ENCODE measurements around the gene C1orf50. TPM values are rescaled to one million over a fixed set of nuclear protein-coding genes. Genes with fewer than 3 reads are reported as not detected.
"Not testable (repeated sequence)": the region's sequence is repeated elsewhere in the genome, so short reads cannot be mapped to it uniquely, and the experiment has no call there.

The C1orf50 gene
- polyA plus RNA-seq (ENCODE audit: insufficient read length in 4 of 4), result 10 to 100 TPM in 3 of 4 donors, 1 to 10 TPM in 1; 8.4 to 15.2 (median 12.6) TPM

DNA sequence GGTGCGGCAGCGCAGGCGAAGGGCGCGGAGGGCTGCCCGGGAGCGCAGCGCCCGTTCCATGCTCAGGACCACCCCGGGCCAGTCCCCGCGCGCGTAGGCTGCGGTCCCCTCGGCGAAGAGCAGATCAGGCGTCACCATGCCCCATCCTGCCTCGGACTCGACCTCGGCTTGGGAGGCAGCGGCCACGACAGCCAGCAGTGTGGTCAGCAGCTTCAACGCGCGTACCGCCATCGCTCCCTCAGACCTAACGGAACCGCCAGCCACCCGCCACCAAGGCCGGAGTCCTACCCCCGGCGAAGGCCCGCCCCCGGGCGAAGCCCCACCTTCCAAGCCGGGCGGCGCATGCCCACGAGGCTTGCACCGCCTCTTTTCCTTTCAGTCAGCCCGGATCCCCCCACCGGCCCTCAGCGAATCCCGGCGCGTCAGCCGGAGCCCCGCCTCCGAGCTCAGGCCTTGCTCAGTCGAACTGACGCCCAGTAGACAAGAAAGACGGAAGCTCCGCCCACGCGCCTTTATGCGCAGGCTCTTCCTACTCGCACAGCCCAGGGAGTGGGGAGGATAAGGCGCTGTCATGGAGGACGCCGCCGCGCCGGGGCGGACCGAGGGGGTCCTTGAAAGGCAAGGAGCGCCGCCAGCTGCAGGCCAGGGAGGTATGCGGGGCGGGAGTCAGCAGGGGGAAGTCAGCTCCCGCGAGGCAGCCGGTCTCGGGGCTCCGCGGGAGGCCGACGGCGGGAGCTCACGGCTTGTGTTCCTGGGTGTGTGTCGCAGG, at the start of gene C1orf50, which contains the start of gene P3H1:
TSS of gene C1orf50 (plus strand) at position 509 of the 769 bp plus-strand sequence. CDS start at position 572, 63 bp downstream.
TSS of gene P3H1 (minus strand) at position 288 of the 769 bp plus-strand sequence. CDS start at position 231, 57 bp downstream.
- DNase-seq (ENCODE audit: low read depth in 4 of 4, low spot score in 2 of 4), result peak; percentile 95 to 99 (median 98)

DNA sequence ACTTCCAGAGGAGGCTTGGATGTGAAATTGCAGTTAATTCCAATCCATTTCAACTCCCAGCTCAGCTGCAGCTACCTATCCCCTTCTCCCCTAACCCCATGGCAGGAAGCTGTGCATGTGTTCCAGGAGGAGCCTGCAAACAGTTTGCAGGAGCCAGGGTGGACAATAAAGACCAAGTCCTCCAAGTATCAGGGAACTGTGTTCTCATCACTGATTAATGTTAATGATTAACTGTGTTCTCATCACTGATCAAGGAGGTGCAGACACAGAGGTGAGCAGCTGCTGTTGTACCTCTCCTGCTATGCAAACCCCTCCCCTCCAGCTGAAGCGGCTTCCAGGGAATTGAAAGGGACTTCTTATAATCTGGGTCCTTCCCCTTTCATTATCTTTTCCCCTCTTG, 46.2 kb upstream of the C1orf50 start:
- DNase-seq (ENCODE audit: low read depth in 4 of 4, low spot score in 2 of 4), result no peak

DNA sequence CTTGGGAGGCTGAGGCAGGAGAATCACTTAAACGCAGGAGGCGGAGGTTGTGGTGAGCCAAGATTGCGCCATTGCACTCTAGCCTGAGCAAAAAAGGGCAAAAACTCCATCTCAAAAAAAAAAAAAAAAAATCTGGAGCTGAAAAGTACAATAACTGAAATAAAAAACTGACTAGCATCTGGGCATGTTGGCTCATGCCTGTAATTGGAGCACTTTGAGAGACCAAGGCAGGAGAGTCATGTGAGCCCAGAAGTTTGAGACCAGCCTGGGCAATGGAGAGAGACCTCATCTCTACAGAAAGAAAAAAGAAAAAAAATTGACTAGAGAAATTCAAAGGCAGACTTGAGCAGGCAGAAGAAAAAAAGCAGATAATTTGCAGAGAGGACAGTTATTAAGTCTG, 45.1 kb upstream of the C1orf50 start:
- no peak for DNase-seq (ENCODE audit: low read depth in 4 of 4, low spot score in 2 of 4)

DNA sequence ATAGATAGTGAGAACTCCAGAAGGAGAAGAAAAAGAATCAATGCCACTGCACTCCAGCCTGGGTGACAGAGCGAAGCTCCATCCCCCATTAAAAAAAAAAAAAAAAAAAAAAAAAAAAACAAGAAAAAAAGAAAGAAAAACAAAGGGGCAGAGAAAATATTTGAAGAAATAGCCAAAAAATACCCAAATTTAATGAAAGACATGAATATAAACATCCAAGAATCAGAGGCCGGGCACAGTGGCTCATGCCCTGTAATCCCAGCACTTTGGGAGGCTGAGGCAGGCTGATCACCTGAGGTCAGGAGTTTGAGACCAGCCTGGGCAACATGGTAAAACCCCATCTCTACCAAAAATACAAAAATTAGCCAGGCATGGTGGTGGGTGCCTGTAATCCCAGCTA, 44.6 kb upstream of the C1orf50 start:
- not testable (repeated sequence) for DNase-seq (ENCODE audit: low read depth in 4 of 4, low spot score in 2 of 4)

DNA sequence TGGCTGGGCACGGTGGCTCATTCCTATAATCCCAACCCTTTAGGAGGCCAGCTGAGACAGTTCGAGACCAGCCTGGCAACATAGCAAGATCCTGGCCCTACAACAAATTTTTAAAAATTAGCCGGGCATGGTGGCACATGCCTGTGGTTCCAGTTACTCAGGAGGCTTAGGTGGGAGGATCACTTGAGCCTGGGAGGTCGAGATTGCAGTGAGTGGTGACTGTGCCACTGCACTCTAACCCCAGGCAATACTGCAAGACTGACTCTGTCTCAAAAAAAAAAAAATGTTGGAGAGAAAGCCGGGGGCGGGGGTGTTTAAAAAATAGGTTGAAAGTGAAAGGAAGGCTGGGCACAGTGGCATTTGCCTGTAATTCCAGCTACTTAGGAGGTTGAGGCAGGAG, 43.5 kb upstream of the C1orf50 start:
- DNase-seq (ENCODE audit: low read depth in 4 of 4, low spot score in 2 of 4), result no peak

DNA sequence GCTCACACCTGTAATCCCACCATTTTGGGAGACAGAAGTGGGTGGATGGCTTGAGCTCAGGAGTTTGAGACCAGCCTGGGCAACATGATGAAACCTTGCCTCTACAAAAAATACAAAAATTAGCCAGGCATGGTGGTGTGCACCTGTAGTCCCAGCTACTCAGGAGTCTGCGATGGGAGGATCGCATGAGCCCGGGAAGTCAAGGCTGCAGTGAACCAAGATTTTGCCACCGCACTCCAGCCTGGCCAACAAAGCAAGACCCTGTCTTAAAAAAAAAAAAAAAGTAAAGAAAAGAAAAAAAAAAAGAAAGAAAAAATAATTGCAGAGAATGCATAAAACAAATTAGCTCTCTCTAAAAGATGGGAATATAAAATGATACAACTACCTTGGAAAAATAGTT, 41.2 kb upstream of the C1orf50 start:
- DNase-seq (ENCODE audit: low read depth in 4 of 4, low spot score in 2 of 4), result not testable (repeated sequence)

DNA sequence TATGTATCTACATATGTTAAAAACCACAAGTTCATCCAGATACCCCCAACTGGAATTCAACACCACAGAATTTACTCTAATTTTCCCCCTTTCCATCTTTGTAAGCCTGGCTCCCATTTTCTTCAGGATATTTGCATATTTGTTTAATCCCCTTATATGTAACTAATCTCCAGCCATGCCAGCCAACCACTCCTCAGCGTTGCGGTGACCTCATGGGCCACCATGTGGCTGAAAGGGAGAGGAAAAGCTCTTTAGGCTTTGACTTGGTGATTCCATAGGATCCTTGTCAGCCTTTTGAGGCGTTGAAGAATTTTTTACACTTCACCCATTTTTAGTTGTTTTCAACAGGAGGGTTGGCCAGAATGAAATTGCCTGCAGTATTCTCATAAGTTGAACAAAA, 37.0 kb upstream of the C1orf50 start:
- DNase-seq (ENCODE audit: low read depth in 4 of 4, low spot score in 2 of 4), result no peak

DNA sequence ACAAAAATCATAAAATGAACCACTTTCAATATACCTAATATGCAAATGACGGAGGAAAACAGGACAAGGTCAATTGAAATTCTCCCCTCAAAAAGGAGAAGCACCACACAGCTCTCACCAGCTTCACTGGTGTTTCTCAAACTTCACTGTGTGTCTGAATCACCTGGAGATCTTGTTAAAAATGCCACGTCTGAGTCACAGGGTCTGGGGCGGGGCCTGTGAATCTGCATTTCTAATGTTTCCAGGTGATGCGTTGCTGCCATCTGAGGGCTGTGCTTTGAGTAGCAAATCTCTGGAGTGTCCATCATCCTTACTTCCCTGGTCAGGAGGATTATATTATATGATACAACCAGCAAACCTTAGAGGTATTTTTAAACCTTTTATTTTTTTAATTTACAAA, 36.1 kb upstream of the C1orf50 start:
- no peak for DNase-seq (ENCODE audit: low read depth in 4 of 4, low spot score in 2 of 4)

DNA sequence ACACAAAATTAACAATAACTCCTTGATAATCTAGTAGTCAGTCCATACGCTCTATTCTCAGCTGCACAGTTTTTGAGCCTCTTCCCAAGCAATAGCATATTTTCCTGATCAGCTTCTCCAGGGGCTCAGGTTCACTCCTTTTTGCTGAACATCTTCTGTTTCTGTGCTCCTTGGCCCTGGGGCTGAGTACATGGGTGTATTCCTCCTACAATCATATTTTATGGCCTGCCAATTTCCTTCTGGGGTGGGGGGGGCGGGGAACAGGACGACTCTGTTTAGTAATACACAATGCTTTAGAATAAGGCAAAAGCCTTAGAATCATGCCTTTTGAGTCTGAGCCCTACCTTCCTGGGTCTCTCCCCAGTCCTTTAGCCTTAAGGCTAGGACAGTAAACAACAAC, 35.5 kb upstream of the C1orf50 start:
- DNase-seq (ENCODE audit: low read depth in 4 of 4, low spot score in 2 of 4), result no peak

DNA sequence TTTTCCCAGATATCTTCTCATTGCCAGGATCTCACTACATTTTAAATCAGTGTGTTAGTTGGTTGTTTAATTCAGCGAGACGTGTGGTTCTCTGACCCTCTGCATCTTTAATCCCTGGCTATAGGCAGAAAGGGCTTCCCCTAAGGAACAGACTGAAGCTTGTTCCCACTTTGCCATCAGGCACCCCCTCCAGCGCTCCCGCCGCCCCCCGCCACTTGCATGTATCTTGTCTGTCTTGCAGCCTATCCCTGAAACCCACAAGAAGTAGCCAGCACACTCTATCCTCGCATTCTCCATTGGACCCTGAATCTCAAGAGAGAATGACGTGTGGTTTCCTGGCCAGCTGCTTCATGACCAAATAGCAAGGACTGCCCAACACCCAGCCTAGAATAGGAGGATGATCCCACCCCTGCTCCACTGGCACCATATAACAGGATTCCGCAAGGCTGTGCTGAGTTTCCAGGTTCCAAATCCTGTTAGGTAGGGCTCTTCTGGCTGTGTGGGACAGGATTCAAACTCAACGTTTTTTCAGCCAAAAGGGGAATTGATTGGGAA, 34.8 kb upstream of the C1orf50 start:
- no peak for DNase-seq (ENCODE audit: low read depth in 4 of 4, low spot score in 2 of 4)

DNA sequence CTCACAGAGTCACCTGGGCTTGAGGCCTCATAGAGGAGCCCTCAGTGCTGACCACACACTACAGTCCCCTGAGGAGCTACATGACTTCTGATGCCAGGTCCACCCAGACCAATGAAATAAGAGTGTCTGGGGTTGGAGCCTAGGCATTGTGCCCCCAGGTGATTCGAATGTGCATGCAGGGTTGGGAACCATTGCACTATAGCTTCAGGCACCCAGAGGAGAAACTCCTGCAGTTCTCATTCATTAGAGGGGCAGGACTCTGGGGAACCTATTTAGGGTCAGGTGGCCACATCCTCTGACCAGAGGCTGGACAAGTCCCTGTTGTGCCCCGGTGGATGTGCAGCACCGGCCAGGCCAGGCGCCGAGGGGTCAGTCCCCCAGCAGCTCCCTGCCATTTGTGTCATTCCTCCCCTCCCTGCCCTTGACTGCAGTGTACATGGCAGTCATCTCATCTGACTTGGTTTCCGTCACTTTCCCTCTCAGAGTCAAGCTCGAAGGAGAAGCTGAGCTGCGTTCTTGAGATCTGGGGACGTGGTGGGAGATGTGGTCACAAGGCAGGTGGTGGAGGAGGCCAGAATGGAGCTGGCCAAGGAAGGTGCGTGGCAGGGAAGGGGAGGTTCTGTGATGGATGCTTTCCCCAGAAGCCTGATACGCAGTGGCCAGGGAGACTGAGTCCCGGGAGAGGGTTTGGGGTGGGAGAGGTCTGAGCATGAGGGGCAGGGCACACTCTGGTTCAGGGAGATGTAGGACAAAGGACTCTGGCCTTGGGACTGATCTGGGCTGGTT, 33.4 kb upstream of the C1orf50 start:
- no peak for DNase-seq (ENCODE audit: low read depth in 4 of 4, low spot score in 2 of 4)

DNA sequence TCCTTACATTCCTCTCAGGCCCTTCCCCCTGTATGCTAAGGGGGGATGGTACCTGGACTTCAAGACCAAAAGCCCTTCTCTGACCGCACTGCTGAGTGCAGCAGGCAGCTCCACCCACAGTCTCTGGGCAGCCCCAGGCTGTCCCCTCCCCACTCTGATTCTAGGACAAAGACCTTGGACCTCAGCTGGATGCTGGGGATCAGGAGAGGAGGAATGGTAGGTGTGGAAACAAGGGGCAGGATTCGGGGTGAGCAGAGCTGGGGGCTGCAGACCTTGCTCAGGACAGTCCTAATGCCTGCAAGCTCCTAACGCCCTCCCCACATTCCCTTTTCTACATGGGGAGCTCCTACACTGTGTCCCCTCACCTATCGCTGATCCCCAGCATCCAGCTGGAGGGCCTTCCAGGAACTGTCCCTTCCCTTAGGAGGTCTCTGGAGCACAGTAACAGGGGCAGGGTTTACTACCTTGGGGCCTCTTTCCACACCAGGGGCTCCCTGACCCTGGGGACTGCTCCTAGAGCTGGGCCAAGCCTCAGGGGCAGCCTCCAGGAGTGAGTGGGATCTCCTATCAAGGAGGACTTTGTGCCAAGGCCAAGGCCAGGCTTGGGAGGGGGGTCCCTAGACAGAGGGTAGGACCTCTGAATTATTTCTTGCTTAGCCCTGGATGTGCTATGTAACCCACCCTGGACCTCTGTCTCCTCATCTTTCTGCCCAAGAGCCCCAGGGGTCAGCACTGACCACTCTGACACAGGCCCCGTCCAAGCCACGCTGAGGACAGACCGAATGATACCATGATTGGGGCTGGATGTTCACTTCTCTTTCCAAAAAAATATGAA, 32.6 kb upstream of the C1orf50 start:
- no peak for DNase-seq (ENCODE audit: low read depth in 4 of 4, low spot score in 2 of 4)

DNA sequence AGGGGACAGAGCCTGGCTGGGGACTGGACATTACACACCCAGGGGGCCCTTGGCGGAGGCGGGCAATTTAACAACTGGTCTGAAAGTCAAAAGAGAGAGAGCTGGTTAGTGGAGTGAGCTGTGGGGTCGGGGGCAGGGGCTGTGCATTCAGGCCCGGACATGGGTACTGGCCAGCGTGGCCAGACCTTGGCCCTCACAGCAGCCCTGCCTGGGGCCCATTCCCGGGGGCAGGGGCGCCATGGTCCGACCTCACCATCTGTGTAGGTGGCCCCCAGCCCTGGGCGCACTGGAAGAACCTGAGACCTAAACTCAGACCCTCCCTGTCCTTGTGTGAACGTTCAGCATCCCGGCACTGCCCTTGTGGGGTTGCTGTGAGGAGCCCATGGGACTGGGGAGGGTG, 32.0 kb upstream of the C1orf50 start:
- no peak for DNase-seq (ENCODE audit: low read depth in 4 of 4, low spot score in 2 of 4)

DNA sequence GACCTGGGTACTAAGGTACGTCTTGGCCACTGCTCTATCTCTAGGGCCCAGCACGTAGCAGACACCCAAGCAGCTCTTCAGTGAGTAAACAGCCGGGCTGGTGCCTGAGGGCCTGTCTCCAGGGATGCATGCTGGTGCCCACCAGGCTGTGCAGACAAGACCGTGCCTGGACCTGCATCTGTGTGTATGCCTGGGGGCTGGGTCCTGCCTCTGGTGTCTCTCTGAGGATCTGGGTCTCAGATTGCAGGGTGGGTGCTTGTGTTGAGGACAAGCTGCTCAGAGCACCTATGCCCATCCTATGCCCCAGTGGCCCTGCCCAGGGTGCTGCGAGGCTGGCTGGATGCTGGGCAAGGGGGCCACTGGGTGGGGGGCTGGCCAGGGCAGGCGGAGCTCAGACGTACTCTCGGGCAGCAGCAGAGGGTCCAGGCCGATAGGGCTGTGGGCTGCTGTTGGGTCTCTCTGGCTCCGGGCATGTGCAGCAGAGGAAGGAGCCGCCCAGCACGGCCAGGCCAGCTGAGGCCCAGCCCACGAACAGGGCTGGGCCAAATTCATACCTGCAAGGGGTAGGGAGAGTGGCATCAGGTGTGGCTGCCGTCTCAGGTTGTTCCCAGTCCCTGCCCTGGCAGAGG, 31.5 kb upstream of the C1orf50 start:
- DNase-seq (ENCODE audit: low read depth in 4 of 4, low spot score in 2 of 4), result no peak

DNA sequence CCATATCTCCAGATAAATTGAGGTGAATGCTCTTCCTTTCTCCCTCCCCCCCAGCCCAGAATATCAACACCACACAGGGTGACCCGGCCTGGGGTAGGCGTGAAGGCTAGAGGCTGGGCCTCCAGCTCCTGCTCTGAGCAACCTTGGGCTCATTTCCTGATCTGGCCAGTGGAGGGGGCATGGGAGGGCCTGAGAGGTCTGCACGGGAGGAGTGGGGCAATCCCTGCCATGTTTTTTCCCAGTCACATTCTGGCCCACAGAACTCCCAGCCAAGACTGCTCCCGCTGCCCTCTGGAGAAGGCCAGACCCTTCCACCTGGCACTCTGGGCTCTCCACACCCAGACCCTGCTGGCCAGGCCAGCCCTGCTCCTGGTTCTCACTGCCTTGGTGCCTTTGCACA, 30.9 kb upstream of the C1orf50 start:
- DNase-seq (ENCODE audit: low read depth in 4 of 4, low spot score in 2 of 4), result no peak

DNA sequence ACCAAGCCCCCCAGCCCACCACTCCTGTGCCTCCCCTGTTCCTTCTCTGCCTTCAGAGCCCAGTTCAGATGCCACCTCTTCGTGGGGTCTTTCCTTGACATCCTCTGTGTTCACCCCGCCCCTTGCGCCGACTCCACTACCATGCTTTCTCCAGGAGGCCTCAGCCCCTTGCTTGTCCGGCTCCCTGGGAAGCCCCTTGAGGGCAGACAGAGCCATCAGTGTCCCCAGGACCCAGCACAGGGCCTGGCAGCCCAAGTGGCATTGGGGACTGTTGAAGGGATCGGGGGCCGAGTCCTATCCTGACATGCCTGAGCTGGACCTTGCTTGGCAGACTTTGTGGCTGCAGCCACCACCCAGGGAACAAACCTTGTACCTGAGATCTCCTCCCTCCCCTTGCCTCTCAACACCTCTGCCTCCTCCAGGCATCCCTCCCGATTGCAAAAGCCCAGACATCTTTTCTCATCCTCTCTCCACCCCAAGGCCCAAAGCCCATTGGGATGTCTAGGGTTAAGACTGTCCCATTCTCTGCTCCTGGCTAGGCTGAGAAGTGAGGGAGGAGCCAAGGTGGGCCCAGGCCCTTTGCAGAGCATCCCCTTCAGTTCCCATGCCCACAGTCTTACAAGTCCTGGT, 30.4 kb upstream of the C1orf50 start:
- no peak for DNase-seq (ENCODE audit: low read depth in 4 of 4, low spot score in 2 of 4)

DNA sequence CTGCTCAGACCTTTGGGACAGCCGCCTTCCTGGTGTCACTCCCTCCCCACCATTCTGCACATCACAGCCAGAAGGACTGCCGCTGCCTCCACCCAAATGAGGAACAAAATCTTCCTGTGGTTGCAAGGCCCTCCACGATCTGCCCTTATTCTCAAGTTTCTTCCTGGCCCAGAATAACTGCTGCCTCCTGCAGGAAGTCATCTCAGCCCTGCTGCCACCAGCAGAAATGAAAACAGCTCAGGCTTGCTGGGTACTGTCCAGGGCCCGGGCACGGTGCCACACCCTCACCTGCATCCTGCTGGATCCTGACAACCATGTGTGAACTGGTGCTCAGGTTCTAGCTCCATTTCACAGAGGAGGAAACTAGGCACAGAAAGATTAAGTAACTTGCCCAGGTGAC, 29.8 kb upstream of the C1orf50 start:
- no peak for DNase-seq (ENCODE audit: low read depth in 4 of 4, low spot score in 2 of 4)

DNA sequence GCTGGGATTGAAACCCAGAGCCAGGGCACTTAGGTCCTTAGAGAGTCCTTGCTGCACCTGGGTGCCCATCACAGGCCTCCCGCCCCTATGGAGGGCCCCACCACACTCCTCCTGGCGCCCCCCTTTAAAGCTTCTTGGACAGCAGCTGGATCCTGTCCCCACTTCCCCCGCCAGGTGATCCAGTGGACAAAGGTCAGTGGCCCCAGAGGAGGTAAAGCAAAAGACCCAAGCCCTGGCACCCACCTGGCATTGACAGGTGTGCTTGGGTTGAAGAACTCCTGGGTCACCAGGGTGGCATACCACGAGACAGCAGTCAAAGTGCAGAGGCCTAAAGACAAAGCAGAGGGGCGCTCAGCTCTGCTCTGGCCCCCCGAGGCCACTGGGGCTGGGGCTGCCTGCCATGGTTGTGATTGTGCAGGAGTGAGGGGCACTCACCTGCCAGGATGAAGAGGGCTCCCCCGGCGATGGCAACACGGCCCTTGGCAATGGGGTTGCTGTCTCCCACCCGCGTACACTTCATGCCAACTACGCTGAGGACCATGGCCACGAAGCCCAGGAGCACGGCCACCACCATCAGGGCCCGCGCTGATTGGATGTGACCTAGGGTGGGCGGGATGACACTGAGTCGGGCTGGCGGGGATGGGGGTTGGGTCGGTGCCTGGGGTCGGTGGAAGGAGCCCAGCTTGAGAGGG, 28.9 kb upstream of the C1orf50 start:
- DNase-seq (ENCODE audit: low read depth in 4 of 4, low spot score in 2 of 4), result no peak

DNA sequence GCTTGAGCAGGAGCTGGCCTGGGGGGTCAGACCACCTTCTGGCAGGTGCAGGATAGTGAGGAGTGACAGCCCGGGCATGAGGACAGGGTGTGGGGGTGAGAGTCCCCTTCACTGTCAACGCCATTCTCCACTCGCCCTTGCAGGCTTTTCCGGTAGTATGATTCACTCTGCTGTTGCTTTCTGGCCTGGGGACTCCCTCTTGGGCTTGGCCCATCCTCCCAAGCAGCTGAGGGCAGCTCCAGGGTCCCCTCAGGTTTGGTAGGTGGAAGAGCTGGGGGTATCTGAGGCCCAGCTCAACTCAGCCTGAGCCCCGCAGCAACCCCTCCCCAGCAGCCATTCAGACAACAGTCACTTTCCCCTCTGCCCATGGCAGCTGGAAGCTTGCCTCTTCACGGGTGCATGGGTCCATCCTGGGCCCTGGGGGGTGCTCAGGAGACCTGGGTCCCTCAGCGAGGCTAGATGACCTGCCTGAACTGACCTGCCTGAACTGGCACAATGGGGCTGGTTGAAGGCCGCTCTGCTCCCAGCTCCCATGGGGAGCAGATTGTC, 28.3 kb upstream of the C1orf50 start:
- DNase-seq (ENCODE audit: low read depth in 4 of 4, low spot score in 2 of 4), result no peak
